ENCODE results near the gene KLHL15. TPM values are rescaled to one million over a fixed set of nuclear protein-coding genes. Genes with fewer than 3 reads are reported as not detected.
"Not testable (repeated sequence)": the region's sequence is repeated elsewhere in the genome, so short reads cannot be mapped to it uniquely, and the experiment has no call there.

The KLHL15 gene
- total RNA-seq (2014; rRNA removed; shearing (Covaris generic)), result 4.9 and 7.8 TPM in 2 replicates

GRCh38 chrX:24027086-24027485 is at the start of gene KLHL15:
KLHL15 (minus strand) TSS chrX:24027186; CDS start chrX:24006693, 20,493 bp downstream.
- no peak for DNase-seq (ENCODE audit: low spot score)

- no peak for DNase-seq (ENCODE audit: low spot score)
Measured at GRCh38 chrX:24069877-24070276, 42.9 kb upstream of the KLHL15 start.

- DNase-seq (ENCODE audit: low spot score), result no peak
Measured at GRCh38 chrX:24063488-24063887, 36.5 kb upstream of the KLHL15 start.

- DNase-seq (ENCODE audit: low spot score), result no peak
Measured at GRCh38 chrX:24055043-24055356, 28.0 kb upstream of the KLHL15 start.

- DNase-seq (ENCODE audit: low spot score), result peak; percentile 92
Measured at GRCh38 chrX:24054182-24055042, 27.4 kb upstream of the KLHL15 start, which contains the start of gene EIF2S3. EIF2S3 (plus strand) TSS chrX:24054956; CDS start chrX:24054969, 13 bp downstream.

GRCh38 chrX:24050522-24051318 is 23.7 kb upstream of the KLHL15 start:
- DNase-seq (ENCODE audit: low spot score), result not testable (repeated sequence)

- DNase-seq (ENCODE audit: low spot score), result not testable (repeated sequence)
Measured at GRCh38 chrX:24049643-24050042, 22.7 kb upstream of the KLHL15 start.

GRCh38 chrX:24046060-24046459 is 19.1 kb upstream of the KLHL15 start:
- DNase-seq (ENCODE audit: low spot score), result not testable (repeated sequence)

GRCh38 chrX:24037729-24038128 is 10.7 kb upstream of the KLHL15 start:
- no peak for DNase-seq (ENCODE audit: low spot score)

GRCh38 chrX:24034485-24034884 is 7.5 kb upstream of the KLHL15 start:
- no peak for DNase-seq (ENCODE audit: low spot score)

GRCh38 chrX:24030597-24030996 is 3.6 kb upstream of the KLHL15 start:
- no peak for DNase-seq (ENCODE audit: low spot score)

- no peak for DNase-seq (ENCODE audit: low spot score)
Measured at GRCh38 chrX:24027985-24028384, 999 bp upstream of the KLHL15 start.

GRCh38 chrX:24026432-24026831 is 554 bp downstream of the KLHL15 start:
- no peak for DNase-seq (ENCODE audit: low spot score)

GRCh38 chrX:24025741-24026403 is 1.1 kb downstream of the KLHL15 start:
- peak; percentile 45 for DNase-seq (ENCODE audit: low spot score)

GRCh38 chrX:24024819-24025740 is 1.9 kb downstream of the KLHL15 start:
- peak; percentile 79 for DNase-seq (ENCODE audit: low spot score)

- peak; percentile 7 for DNase-seq (ENCODE audit: low spot score)
Measured at GRCh38 chrX:24023972-24024669, 2.9 kb downstream of the KLHL15 start.

- no peak for DNase-seq (ENCODE audit: low spot score)
Measured at GRCh38 chrX:24023544-24023943, 3.4 kb downstream of the KLHL15 start.

GRCh38 chrX:24020306-24020876 is 6.6 kb downstream of the KLHL15 start:
- no peak for DNase-seq (ENCODE audit: low spot score)

GRCh38 chrX:24019448-24019847 is 7.5 kb downstream of the KLHL15 start:
- DNase-seq (ENCODE audit: low spot score), result no peak

GRCh38 chrX:24018809-24019208 is 8.2 kb downstream of the KLHL15 start:
- DNase-seq (ENCODE audit: low spot score), result no peak

Measured in H4 (cell line).